WTC11 (cell line): ENCODE results near the gene CPT1B. TPM values are rescaled to one million over a fixed set of nuclear protein-coding genes. Genes with fewer than 3 reads are reported as not detected.
"Not testable (repeated sequence)": the region's sequence is repeated elsewhere in the genome, so short reads cannot be mapped to it uniquely, and the experiment has no call there.

ENCODE experiments used
- ATAC-seq: fragments of 200-7000 bp; cut with Tn5 transposase; 2 replicates; pipeline ENCODE4 v1.10.0; 2021; ENCODE audit warnings: mild to moderate bottlenecking, moderate library complexity
- CTCF ChIA-PET: fragments of 300-600 bp; sonication (Branson Sonifier 250); formaldehyde crosslinking; loops from one replicate; lab custom pipeline; 2021; ENCODE audit warnings: antibody characterized with exemption; lab: Charles Lee
- POLR2A ChIA-PET: fragments of 350-600 bp; sonication (Branson Sonifier 250); formaldehyde crosslinking; loops from one replicate; lab custom pipeline; 2021; ENCODE audit warnings: antibody characterized with exemption; lab: Charles Lee
- DNase-seq: peaks from one replicate; pipeline ENCODE4 v3.0.0; 2021; ENCODE audit warnings: low spot score
- H3K27ac Mint-ChIP-seq: 2 replicates; pipeline ENCODE4 v1.8.0; 2021; ENCODE audit warnings: mixed read lengths
- H3K27me3 Mint-ChIP-seq: 2 replicates; pipeline ENCODE4 v1.8.0; 2021; ENCODE audit warnings: low read depth, mild to moderate bottlenecking, moderate library complexity, mixed read lengths
- H3K36me3 Mint-ChIP-seq: 2 replicates; pipeline ENCODE4 v1.8.0; 2021; ENCODE audit warnings: mixed read lengths
- H3K4me1 Mint-ChIP-seq: 2 replicates; pipeline ENCODE4 v1.8.0; 2022; ENCODE audit warnings: mixed read lengths
- H3K4me3 Mint-ChIP-seq: 2 replicates; pipeline ENCODE4 v1.8.0; 2021; ENCODE audit warnings: mild to moderate bottlenecking, moderate library complexity, mixed read lengths
- H3K9me3 Mint-ChIP-seq: 2 replicates; pipeline ENCODE4 v1.8.0; 2021; ENCODE audit warnings: mixed read lengths
- CREM ChIP-seq: sonication (generic); formaldehyde crosslinking; IDR thresholded peaks from 2 replicates; pipeline ENCODE4 v1.8.1; 2022; ENCODE audit warnings: mild to moderate bottlenecking, missing genetic modification reagents, moderate library complexity
- FOXJ3 ChIP-seq: sonication (generic); formaldehyde crosslinking; IDR thresholded peaks from 2 replicates; pipeline ENCODE4 v1.9.0; 2021; ENCODE audit warnings: missing genetic modification reagents, mild to moderate bottlenecking, borderline replicate concordance
- GRHL2 ChIP-seq: fragments of 250-450 bp; sonication (Bioruptor Pico); IDR thresholded peaks from 2 replicates; pipeline ENCODE4 v1.8.0; 2022; ENCODE audit warnings: mild to moderate bottlenecking, moderate library complexity; ENCODE audit not compliant: insufficient replicate concordance, severe bottlenecking
- SMAD4 ChIP-seq: sonication (generic); formaldehyde crosslinking; IDR thresholded peaks from 2 replicates; pipeline ENCODE4 v1.8.0; 2022; ENCODE audit warnings: mild to moderate bottlenecking, missing genetic modification reagents
- TP53 ChIP-seq: sonication (generic); formaldehyde crosslinking; IDR thresholded peaks from 2 replicates; pipeline ENCODE4 v1.8.1; 2023; ENCODE audit warnings: mild to moderate bottlenecking, missing genetic modification reagents
- ZBTB21 ChIP-seq: sonication (generic); formaldehyde crosslinking; IDR thresholded peaks from 2 replicates; pipeline ENCODE4 v1.8.1; 2023; ENCODE audit warnings: mild to moderate bottlenecking, missing genetic modification reagents, borderline replicate concordance
- ZNF121 ChIP-seq: sonication (generic); formaldehyde crosslinking; IDR thresholded peaks from 2 replicates; pipeline ENCODE4 v1.8.0; 2023; ENCODE audit warnings: missing genetic modification reagents
- ZNF232 ChIP-seq: sonication (generic); formaldehyde crosslinking; IDR thresholded peaks from 2 replicates; pipeline ENCODE4 v1.8.0; 2022; ENCODE audit warnings: mild to moderate bottlenecking, missing genetic modification reagents
- ZNF423 ChIP-seq: fragments of 250-450 bp; sonication (Bioruptor Pico); IDR thresholded peaks from 2 replicates; pipeline ENCODE4 v2.1.2; 2022; ENCODE audit warnings: mild to moderate bottlenecking, moderate library complexity
- total RNA-seq: library from RNA; stranded (reverse); gene quantifications from 3 replicates; pipeline ENCODE4 v1.2.3, GENCODE V29; 2021
- TF ChIP-seq, protein P1 (sequence below): sonication (generic); formaldehyde crosslinking; IDR thresholded peaks from 2 replicates; pipeline ENCODE4 v1.8.1; 2023; ENCODE audit warnings: mild to moderate bottlenecking, moderate library complexity, missing genetic modification reagents
- TF ChIP-seq, protein P2 (sequence below): sonication (generic); formaldehyde crosslinking; IDR thresholded peaks from 2 replicates; pipeline ENCODE4 v1.8.0; 2022; ENCODE audit warnings: missing genetic modification reagents
- TF ChIP-seq, protein P3 (sequence below): sonication (generic); formaldehyde crosslinking; IDR thresholded peaks from 2 replicates; pipeline ENCODE4 v1.8.1; 2022; ENCODE audit warnings: mild to moderate bottlenecking, missing genetic modification reagents, moderate library complexity, borderline replicate concordance

CPT1B gene
- total RNA-seq, 1 experiment from 2014 or later: 33.7 TPM

DNA sequence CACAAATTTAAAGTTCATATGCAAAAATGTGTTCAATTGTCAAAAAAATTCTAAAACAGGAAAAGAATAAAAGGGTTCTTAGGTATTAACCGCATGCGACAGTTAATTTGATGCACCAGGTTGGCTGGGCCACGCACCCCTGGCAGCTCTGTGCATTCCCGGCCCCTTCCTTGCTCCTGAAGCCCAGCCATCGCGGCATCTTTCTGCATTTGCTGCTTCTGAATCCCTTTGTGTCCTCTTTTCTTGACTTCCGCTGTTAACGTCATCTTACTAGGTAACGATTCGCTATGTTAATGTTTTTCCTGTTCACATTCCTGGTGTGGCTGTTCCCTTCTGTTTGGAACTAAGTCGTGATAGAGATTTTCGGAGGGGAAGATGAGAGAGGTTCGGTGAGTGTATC, 40.5 kb downstream of the CPT1B start (continued):
- TF ChIP-seq, protein P1, sequence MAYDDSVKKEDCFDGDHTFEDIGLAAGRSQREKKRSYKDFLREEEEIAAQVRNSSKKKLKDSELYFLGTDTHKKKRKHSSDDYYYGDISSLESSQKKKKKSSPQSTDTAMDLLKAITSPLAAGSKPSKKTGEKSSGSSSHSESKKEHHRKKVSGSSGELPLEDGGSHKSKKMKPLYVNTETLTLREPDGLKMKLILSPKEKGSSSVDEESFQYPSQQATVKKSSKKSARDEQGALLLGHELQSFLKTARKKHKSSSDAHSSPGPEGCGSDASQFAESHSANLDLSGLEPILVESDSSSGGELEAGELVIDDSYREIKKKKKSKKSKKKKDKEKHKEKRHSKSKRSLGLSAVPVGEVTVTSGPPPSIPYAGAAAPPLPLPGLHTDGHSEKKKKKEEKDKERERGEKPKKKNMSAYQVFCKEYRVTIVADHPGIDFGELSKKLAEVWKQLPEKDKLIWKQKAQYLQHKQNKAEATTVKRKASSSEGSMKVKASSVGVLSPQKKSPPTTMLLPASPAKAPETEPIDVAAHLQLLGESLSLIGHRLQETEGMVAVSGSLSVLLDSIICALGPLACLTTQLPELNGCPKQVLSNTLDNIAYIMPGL: no peak
- TF ChIP-seq, all 79 proteins: peak for 0

DNA sequence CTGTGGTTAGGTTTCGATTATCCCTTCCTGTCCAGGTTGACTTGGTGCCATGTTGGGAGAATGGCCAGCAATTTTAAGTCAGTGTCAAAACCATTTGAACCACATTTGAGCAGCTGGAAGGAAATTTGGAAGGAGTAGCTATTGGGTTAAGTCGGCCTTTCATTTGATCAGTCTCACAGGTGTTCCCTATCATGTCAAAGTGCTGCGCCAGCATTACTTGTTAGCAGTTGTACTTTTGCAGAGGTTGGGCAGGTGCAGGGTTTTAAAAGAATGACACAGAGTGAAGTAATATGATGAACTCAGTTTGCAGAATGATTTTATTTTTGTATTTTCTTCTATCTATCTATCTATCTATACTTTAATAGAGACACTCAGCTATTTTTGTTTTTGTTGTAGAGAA, 42.0 kb downstream of the CPT1B start:
- no peaks in the 10 kb centered on the region for H3K9me3 Mint-ChIP-seq
- H3K4me3 Mint-ChIP-seq: no peak overlapping the region
- no peak overlapping the region for H3K27ac Mint-ChIP-seq
- no peak for ATAC-seq
- peaks cover 44% of the 10 kb centered on the region for H3K27me3 Mint-ChIP-seq
- CTCF ChIA-PET: interaction anchor here (1.6 to 1.9 kb wide), 2 partner anchors 11 to 27 kb away, joined by 8 to 12 read pairs; partner anchors contain the start of genes SCO2 and SYCE3
- H3K4me1 Mint-ChIP-seq: peaks cover 7% of the 10 kb centered on the region
- no peak for DNase-seq
- POLR2A ChIA-PET: no interaction called here
- H3K36me3 Mint-ChIP-seq: no peaks in the 10 kb centered on the region
- TF ChIP-seq GRHL2 (CRISPR knock-in tag) (no peak), CREM (no peak)

DNA sequence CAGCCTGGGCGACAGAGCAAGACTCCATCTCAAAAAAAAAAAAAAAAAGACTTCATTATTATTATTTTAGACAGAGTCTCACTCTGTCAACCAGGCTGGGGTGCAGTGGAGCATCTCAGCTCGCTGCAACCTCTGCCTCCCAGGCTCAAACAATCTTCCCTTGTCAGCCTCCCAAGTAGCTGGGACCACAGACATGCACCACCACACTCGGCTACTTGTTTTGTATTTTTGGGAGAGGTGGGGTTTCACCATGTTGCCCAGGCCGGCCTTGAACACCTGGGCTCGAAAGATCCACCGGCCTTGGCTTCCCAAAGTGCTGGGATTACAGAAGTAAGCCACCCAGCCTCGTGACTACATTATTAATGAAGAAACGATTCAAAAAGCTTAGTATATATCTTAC, 43.1 kb downstream of the CPT1B start:
- H3K27ac Mint-ChIP-seq: no peak overlapping the region
- POLR2A ChIA-PET: no interaction called here

DNA sequence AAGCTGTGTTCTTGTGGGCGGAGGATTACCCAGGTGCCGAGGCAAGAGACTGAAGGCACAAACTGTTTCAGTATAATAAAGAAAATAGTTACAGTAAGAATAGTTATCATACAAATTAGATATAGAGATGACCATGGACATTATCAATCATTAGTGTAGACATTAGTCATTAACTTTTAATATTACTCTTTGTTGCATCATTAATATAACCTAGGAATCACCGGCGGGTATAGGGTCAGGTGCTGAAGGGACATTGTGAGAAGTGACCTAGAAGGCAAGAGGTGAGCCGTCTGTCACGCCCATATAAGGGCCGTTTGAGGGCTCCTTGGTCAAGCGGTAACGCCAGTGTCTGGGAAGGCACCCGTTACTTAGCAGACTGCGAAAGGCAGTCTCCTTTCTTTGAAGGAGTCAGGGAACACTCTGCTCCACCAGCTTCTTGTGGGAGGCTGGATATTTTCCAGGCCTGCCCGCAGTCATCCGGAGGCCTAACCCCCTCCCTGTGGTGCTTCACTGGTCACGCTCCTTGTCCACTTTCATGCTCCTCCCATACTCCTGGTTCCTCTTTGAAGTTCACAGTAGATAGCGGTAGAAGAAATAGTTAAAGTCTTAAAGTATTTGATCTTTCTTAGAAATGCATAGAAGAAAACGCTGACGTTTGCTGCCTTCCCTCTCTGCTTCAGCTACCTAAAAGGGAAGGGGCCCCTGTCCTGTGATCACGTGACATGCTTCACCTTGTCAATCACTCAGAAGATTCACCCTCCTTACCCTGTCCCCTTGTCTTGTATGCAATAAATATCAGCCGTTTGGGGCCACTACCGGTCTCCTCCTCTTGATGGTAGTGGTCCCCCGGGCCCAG, 44.1 kb downstream of the CPT1B start:
- ATAC-seq, H3K27ac Mint-ChIP-seq, H3K9me3 Mint-ChIP-seq, POLR2A ChIA-PET, H3K4me3 Mint-ChIP-seq, H3K4me1 Mint-ChIP-seq, H3K36me3 Mint-ChIP-seq, DNase-seq: not testable (repeated sequence)
- CTCF ChIA-PET: interaction anchor here (1.6 kb wide), 1 partner anchor 166 kb away, joined by 3 read pairs; no protein-coding TSS in a partner anchor
- H3K27me3 Mint-ChIP-seq: peaks cover 64% of the 10 kb centered on the region

More for the DNA sequence above, 43.1 kb downstream of the CPT1B start:
- CTCF ChIA-PET: interaction anchor here (1.6 to 1.9 kb wide), 2 partner anchors 10 to 28 kb away, joined by 8 to 12 read pairs; partner anchors contain the start of genes SCO2 and SYCE3
- no peaks in the 10 kb centered on the region for H3K9me3 Mint-ChIP-seq
- ATAC-seq: no peak
- H3K4me3 Mint-ChIP-seq: no peak overlapping the region
- no peak for DNase-seq
- no peak for TF ChIP-seq TP53
- no peak for TF ChIP-seq SMAD4 (CRISPR knock-in tag)
- TF ChIP-seq ZBTB21 (CRISPR knock-in tag): no peak
- TF ChIP-seq ZNF121 (CRISPR knock-in tag): no peak
- no peak for TF ChIP-seq ZNF423 (CRISPR knock-in tag)
- TF ChIP-seq, protein P2, sequence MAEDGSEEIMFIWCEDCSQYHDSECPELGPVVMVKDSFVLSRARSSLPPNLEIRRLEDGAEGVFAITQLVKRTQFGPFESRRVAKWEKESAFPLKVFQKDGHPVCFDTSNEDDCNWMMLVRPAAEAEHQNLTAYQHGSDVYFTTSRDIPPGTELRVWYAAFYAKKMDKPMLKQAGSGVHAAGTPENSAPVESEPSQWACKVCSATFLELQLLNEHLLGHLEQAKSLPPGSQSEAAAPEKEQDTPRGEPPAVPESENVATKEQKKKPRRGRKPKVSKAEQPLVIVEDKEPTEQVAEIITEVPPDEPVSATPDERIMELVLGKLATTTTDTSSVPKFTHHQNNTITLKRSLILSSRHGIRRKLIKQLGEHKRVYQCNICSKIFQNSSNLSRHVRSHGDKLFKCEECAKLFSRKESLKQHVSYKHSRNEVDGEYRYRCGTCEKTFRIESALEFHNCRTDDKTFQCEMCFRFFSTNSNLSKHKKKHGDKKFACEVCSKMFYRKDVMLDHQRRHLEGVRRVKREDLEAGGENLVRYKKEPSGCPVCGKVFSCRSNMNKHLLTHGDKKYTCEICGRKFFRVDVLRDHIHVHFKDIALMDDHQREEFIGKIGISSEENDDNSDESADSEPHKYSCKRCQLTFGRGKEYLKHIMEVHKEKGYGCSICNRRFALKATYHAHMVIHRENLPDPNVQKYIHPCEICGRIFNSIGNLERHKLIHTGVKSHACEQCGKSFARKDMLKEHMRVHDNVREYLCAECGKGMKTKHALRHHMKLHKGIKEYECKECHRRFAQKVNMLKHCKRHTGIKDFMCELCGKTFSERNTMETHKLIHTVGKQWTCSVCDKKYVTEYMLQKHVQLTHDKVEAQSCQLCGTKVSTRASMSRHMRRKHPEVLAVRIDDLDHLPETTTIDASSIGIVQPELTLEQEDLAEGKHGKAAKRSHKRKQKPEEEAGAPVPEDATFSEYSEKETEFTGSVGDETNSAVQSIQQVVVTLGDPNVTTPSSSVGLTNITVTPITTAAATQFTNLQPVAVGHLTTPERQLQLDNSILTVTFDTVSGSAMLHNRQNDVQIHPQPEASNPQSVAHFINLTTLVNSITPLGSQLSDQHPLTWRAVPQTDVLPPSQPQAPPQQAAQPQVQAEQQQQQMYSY (CRISPR knock-in tag): no peak
- no peak for TF ChIP-seq FOXJ3 (CRISPR knock-in tag)
- TF ChIP-seq, protein P3, sequence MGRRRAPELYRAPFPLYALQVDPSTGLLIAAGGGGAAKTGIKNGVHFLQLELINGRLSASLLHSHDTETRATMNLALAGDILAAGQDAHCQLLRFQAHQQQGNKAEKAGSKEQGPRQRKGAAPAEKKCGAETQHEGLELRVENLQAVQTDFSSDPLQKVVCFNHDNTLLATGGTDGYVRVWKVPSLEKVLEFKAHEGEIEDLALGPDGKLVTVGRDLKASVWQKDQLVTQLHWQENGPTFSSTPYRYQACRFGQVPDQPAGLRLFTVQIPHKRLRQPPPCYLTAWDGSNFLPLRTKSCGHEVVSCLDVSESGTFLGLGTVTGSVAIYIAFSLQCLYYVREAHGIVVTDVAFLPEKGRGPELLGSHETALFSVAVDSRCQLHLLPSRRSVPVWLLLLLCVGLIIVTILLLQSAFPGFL (CRISPR knock-in tag): no peak
- no peak for TF ChIP-seq ZNF232 (CRISPR knock-in tag)
- peaks cover 55% of the 10 kb centered on the region for H3K27me3 Mint-ChIP-seq
- H3K36me3 Mint-ChIP-seq: no peaks in the 10 kb centered on the region
- peaks cover 9% of the 10 kb centered on the region for H3K4me1 Mint-ChIP-seq
